A673 (cell line): Measurements from ENCODE around the gene LKAAEAR1.

Source experiments
- CTCF ChIP-seq: fragments of 300-800, 200-600 bp; sonication (generic); conservative IDR thresholded peaks from 2 replicates; pipeline ENCODE4 v1.5.1; 2017; ENCODE audit warnings: low read depth, mild to moderate bottlenecking, antibody characterized with exemption, low read length, moderate library complexity, mixed read lengths
- EZH2 ChIP-seq: fragments of 200-600 bp; sonication (generic); IDR thresholded peaks from 2 replicates; pipeline ENCODE4 v1.6.1; 2017; ENCODE audit warnings: borderline replicate concordance, low read depth, mild to moderate bottlenecking, mixed read lengths, antibody characterized with exemption, low read length; ENCODE audit not compliant: poor library complexity, severe bottlenecking

- TF ChIP-seq CTCF (no peak), EZH2 (no peak)
These were observed 6.0 kb upstream of the LKAAEAR1 start for GRCh38 chr20:64090165-64090564.
